GM18507 (cell line): ENCODE results near the gene ABCG5.

Experiments used
- DNase-seq: peaks from one replicate; pipeline ENCODE4 v3.0.0; 2011; ENCODE audit warnings: low read depth; ENCODE audit not compliant: insufficient read length; ENCODE audit errors: extremely low spot score
- FAIRE-seq: peaks from 2 replicates; lab custom pipeline; 2011; peaks lifted over from hg19 to GRCh38; lab: Jason Lieb, UNC

The ABCG5 gene

GRCh38 chr2:43773876-43774613 lies 64.6 kb downstream of the ABCG5 start, which contains the start of gene DYNC2LI1:
Gene DYNC2LI1 (plus strand): TSS chr2:43774039. CDS start chr2:43774139, 100 bp downstream.
- peak; percentile 90 for FAIRE-seq
- peak; percentile 75 for DNase-seq

- FAIRE-seq, result no peak
- no peak for DNase-seq
These were observed 72.6 kb downstream of the ABCG5 start for GRCh38 chr2:43766006-43766405.

GRCh38 chr2:43764086-43764705 lies 74.4 kb downstream of the ABCG5 start:
- FAIRE-seq (no peak), DNase-seq (no peak)

- FAIRE-seq (no peak), DNase-seq (no peak)
These were observed 75.5 kb downstream of the ABCG5 start for GRCh38 chr2:43763091-43763490.
